WI38 (cell line): Measurements from ENCODE around the gene PEX16.

Experiments used
- H3K4me3 ChIP-seq: 2 replicates; pipeline ENCODE4 v1.5.1; 2011; ENCODE audit warnings: low read depth, mild to moderate bottlenecking, control low read depth, low read length
- TF ChIP-seq, protein P1 (sequence below): IDR thresholded peaks from 2 replicates; pipeline ENCODE4 v1.5.1; 2012; ENCODE audit warnings: low read depth, mild to moderate bottlenecking, control low read depth, low read length

PEX16 gene

DNA sequence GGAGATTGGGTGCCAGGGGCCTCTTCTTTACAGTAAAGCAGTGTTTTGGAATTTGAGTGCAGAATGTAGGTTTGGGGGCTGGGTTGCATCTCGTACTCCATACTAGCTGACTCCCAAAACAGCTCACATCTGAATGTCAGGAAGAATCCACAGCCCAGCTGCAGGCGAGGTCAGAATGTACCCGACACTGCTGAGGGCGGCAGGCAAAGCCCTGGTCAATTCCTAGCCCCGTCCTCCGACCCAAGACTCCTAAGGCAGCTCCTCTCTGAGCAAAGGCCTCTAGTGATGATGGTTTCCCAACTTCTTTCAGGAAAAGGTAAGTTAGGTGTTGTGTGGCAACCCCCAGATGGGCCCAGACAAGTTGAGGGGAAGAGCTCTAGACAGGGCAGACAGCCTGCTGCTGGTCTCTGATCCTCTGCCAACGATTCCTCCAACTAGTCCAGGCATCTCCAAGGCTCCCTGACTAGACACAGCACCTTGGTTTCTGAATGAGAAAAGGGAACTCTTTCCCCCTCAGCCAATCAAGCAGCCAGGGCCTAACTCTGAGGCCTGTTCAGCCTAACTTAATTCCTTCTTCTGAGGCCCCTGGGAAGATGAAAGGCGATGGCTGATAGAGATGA, 13.4 kb upstream of the PEX16 start:
- TF ChIP-seq, protein P1, sequence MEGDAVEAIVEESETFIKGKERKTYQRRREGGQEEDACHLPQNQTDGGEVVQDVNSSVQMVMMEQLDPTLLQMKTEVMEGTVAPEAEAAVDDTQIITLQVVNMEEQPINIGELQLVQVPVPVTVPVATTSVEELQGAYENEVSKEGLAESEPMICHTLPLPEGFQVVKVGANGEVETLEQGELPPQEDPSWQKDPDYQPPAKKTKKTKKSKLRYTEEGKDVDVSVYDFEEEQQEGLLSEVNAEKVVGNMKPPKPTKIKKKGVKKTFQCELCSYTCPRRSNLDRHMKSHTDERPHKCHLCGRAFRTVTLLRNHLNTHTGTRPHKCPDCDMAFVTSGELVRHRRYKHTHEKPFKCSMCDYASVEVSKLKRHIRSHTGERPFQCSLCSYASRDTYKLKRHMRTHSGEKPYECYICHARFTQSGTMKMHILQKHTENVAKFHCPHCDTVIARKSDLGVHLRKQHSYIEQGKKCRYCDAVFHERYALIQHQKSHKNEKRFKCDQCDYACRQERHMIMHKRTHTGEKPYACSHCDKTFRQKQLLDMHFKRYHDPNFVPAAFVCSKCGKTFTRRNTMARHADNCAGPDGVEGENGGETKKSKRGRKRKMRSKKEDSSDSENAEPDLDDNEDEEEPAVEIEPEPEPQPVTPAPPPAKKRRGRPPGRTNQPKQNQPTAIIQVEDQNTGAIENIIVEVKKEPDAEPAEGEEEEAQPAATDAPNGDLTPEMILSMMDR = no peak
- no peak overlapping the region for H3K4me3 ChIP-seq

DNA sequence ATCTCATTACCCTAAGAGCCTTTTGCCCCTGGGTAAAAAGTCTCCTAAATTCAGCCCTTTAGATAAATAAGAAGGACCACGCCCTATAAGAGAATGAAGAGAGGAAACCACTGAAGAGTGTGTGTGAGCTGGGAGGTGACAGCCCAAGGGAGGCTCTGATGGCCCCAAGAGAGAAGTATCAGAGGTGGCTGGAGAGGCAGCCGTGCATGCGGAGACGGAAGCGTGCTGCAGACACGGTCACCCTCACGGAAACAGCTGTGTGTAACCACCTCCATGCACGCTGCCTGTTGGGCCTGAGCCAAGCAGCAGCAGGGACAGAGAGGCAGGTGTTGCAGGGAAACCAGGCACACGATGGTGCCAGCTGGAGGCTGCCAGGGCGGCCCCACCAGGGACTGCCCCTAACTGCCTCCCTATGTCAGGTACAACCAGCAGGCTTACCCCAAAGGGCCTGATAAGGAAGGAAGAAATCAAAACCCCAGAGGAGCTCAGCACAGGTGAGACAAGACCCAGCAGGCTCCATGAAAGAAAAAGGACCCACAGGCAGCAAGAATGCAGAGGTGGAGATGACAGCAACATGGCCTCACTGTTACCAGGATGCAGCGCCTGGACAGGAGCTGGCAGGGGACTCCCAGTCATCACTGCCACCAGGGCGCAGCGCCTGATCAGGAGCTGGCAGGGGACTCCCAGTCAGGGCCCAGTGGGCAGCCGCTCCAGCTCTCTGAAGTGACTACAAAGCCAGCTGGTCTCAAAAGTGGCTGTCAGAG, 12.5 kb upstream of the PEX16 start:
- no peak overlapping the region for H3K4me3 ChIP-seq
- TF ChIP-seq, protein P1 = no peak

DNA sequence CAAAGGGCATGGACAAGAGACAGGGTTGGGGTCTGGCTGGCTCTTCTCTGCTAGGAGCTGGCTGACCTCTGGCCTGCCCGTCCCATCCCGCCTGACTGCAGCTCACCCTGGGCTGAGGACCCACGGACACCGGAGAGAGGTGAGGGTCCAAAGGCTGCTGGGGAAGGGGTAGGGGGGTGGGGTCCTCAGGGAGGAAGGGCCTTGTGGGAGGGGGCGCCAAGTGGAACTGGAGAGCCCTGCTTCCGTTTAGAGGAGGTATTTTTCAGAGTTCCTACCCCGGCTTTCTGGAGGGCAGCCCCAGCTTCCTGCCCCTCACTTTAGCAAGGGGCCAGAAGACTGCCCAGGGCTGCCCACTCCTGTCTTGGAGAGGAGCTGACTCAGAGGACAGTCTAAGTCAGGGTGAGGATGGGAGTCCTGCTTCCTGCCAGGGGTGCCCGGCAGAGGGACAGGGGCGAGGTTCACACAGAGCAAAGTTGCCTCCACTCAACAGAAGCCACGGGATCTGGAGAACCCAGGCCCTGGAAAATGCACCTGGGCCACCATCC, 11.9 kb upstream of the PEX16 start:
- TF ChIP-seq, protein P1 = no peak
- no peak overlapping the region for H3K4me3 ChIP-seq

GRCh38 chr11:45928535-45929215, 11.0 kb upstream of the PEX16 start:
- TF ChIP-seq, protein P1 = no peak
- H3K4me3 ChIP-seq = no peak overlapping the region

GRCh38 chr11:45927684-45928413, 10.2 kb upstream of the PEX16 start:
- no peak overlapping the region for H3K4me3 ChIP-seq
- TF ChIP-seq, protein P1 = no peak

GRCh38 chr11:45927332-45927683, 9.6 kb upstream of the PEX16 start:
- TF ChIP-seq, protein P1 = no peak
- no peak overlapping the region for H3K4me3 ChIP-seq
